A673 (cell line): ENCODE results near the gene FXYD2. TPM values are rescaled to one million over a fixed set of nuclear protein-coding genes. Genes with fewer than 3 reads are reported as not detected.

ENCODE experiments used
- BruUV-seq: library from RNA; stranded (reverse); fragments of 400-500 nt; replicated peaks from 2 replicates; lab custom pipeline; 2021; lab: Mats Ljungman, UMichigan
- CTCF ChIA-PET: fragments of 300-600 bp; sonication (Branson Sonifier 250); formaldehyde crosslinking; loops from one replicate; lab custom pipeline; 2022; ENCODE audit warnings: antibody characterized with exemption; lab: Charles Lee
- POLR2A ChIA-PET: fragments of 300-600 bp; sonication (Branson Sonifier 250); formaldehyde crosslinking; loops from one replicate; lab custom pipeline; 2022; ENCODE audit warnings: antibody characterized with exemption; ENCODE audit not compliant: low non-redundant PET; lab: Charles Lee
- DNase-seq: peaks from one replicate; pipeline ENCODE4 v3.0.0-alpha.2; 2015; ENCODE audit warnings: low spot score
- H3K27ac ChIP-seq: fragments of 200-600 bp; sonication (generic); 2 replicates; pipeline ENCODE4 v1.5.1; 2016; ENCODE audit warnings: mixed run types, low read depth, mild to moderate bottlenecking, mixed read lengths, antibody characterized with exemption, low read length; ENCODE audit not compliant: poor library complexity, severe bottlenecking
- H3K27me3 ChIP-seq: fragments of 200-600 bp; sonication (generic); replicated peaks from 2 replicates; pipeline ENCODE4 v1.6.1; 2017; ENCODE audit warnings: mixed run types, low read depth, mild to moderate bottlenecking, mixed read lengths, antibody characterized with exemption, low read length; ENCODE audit not compliant: insufficient read depth, poor library complexity
- H3K36me3 ChIP-seq: fragments of 200-600 bp; sonication (generic); 2 replicates; pipeline ENCODE4 v1.6.1; 2016; ENCODE audit warnings: mixed run types, mild to moderate bottlenecking, mixed read lengths, antibody characterized with exemption, low read length; ENCODE audit not compliant: insufficient read depth, poor library complexity, severe bottlenecking
- H3K4me1 ChIP-seq: fragments of 200-600 bp; sonication (generic); 2 replicates; pipeline ENCODE4 v1.6.1; 2017; ENCODE audit warnings: mixed run types, mild to moderate bottlenecking, mixed read lengths, antibody characterized with exemption, low read length; ENCODE audit not compliant: insufficient read depth, poor library complexity, severe bottlenecking
- H3K4me3 ChIP-seq: fragments of 200-600 bp; sonication (generic); 2 replicates; pipeline ENCODE4 v1.5.1; 2016; ENCODE audit warnings: low read depth, mixed run types, mild to moderate bottlenecking, mixed read lengths, low read length; ENCODE audit not compliant: poor library complexity, severe bottlenecking
- H3K9me3 ChIP-seq: fragments of 200-600 bp; sonication (generic); 2 replicates; pipeline ENCODE4 v1.6.1; 2016; ENCODE audit warnings: mixed run types, low read depth, mild to moderate bottlenecking, mixed read lengths, antibody characterized with exemption, low read length; ENCODE audit not compliant: poor library complexity, severe bottlenecking
- CTCF ChIP-seq: fragments of 300-800, 200-600 bp; sonication (generic); conservative IDR thresholded peaks from 2 replicates; pipeline ENCODE4 v1.5.1; 2017; ENCODE audit warnings: low read depth, mild to moderate bottlenecking, antibody characterized with exemption, low read length, moderate library complexity, mixed read lengths
- EZH2 ChIP-seq: fragments of 200-600 bp; sonication (generic); IDR thresholded peaks from 2 replicates; pipeline ENCODE4 v1.6.1; 2017; ENCODE audit warnings: borderline replicate concordance, low read depth, mild to moderate bottlenecking, mixed read lengths, antibody characterized with exemption, low read length; ENCODE audit not compliant: poor library complexity, severe bottlenecking
- intact Hi-C: fragments of 100-400 bp; cut with micrococcal nuclease; formaldehyde crosslinking; loops from one replicate; pipeline ENCODE4 v1.10.0; 2022; ENCODE audit not compliant: unreplicated experiment
- total RNA-seq: library from RNA; stranded (reverse); gene quantifications from 2 replicates; pipeline ENCODE4 v1.2.3, GENCODE V29; 2021

The FXYD2 gene
- total RNA-seq, 1 experiment from 2014 or later = not detected

- CTCF ChIA-PET = no interaction called here
- no peak overlapping the region for H3K4me3 ChIP-seq
- POLR2A ChIA-PET = no interaction called here
- peaks cover 16% of the 10 kb centered on the region for H3K9me3 ChIP-seq
- BruUV-seq = no TSS peak
- intact Hi-C loops = no loop called here
- H3K27ac ChIP-seq = no peak overlapping the region
- no peak for DNase-seq
- TF ChIP-seq CTCF = no peak
- TF ChIP-seq EZH2 = no peak
- no peaks in the 10 kb centered on the region for H3K27me3 ChIP-seq
- H3K4me1 ChIP-seq = peaks cover 8% of the 10 kb centered on the region
- no peaks in the 10 kb centered on the region for H3K36me3 ChIP-seq
Measured at GRCh38 chr11:117849781-117850414, 25.4 kb upstream of the FXYD2 start.

- peak; percentile 71 for DNase-seq
- Histone ChIP-seq H3K27ac (no peak overlapping the region), H3K27me3 (no peaks in the 10 kb centered on the region), H3K4me1 (no peaks in the 10 kb centered on the region), H3K36me3 (no peaks in the 10 kb centered on the region), H3K9me3 (no peaks in the 10 kb centered on the region), H3K4me3 (no peak overlapping the region)
- POLR2A ChIA-PET = interaction anchor here (0.5 kb wide), 1 partner anchor 63 kb away, joined by 4 read pairs; no protein-coding TSS in a partner anchor
- BruUV-seq = no TSS peak
- TF ChIP-seq EZH2 = no peak
- peak; percentile 99 for TF ChIP-seq CTCF
- CTCF ChIA-PET = interaction anchor here (0.6 to 2.6 kb wide), 2 partner anchors 103 to 210 kb away, joined by 4 to 69 read pairs; no protein-coding TSS in a partner anchor
- intact Hi-C loops = loop anchor here (1.0 to 2.0 kb wide), 2 partner anchors 63 to 103 kb away; no protein-coding TSS in a partner anchor
Measured at GRCh38 chr11:117843666-117844484, 19.3 kb upstream of the FXYD2 start.

- ChIA-PET POLR2A (no interaction called here), CTCF (interaction anchor here (0.6 to 2.6 kb wide), 5 partner anchors 46 to 1079 kb away, joined by 3 to 69 read pairs (median 3); no protein-coding TSS in a partner anchor)
- Histone ChIP-seq H3K27me3 (no peaks in the 10 kb centered on the region), H3K4me3 (no peak overlapping the region), H3K4me1 (no peaks in the 10 kb centered on the region), H3K9me3 (no peaks in the 10 kb centered on the region), H3K36me3 (no peaks in the 10 kb centered on the region), H3K27ac (no peak overlapping the region)
- no TSS peak for BruUV-seq
- intact Hi-C loops = loop anchor here (1.0 kb wide), 1 partner anchor 211 kb away; no protein-coding TSS in a partner anchor
- no peak for DNase-seq
- TF ChIP-seq CTCF = no peak
- no peak for TF ChIP-seq EZH2
Measured at GRCh38 chr11:117842131-117842941, 17.8 kb upstream of the FXYD2 start.
